HEK293T (cell line): ENCODE results near the gene CDC42SE1.

Experiments used
- CTBP1 ChIP-seq: fragments of 450-650 bp; IDR thresholded peaks from 2 replicates; pipeline ENCODE4 v1.6.1; 2016; ENCODE audit warnings: borderline replicate concordance
- ELF4 ChIP-seq: fragments of 450-650 bp; IDR thresholded peaks from 2 replicates; pipeline ENCODE4 v1.6.1; 2017; ENCODE audit warnings: antibody characterized with exemption
- FOXK2 ChIP-seq: fragments of 450-650 bp; IDR thresholded peaks from 2 replicates; pipeline ENCODE4 v1.6.1; 2016; ENCODE audit warnings: mild to moderate bottlenecking
- L3MBTL2 ChIP-seq: fragments of 450-650 bp; conservative IDR thresholded peaks from 2 replicates; pipeline ENCODE4 v1.6.1; 2016; ENCODE audit warnings: mild to moderate bottlenecking
- NFRKB ChIP-seq: fragments of 450-650 bp; IDR thresholded peaks from 2 replicates; pipeline ENCODE4 v1.6.1; 2016; ENCODE audit warnings: mild to moderate bottlenecking, moderate library complexity
- SP1 ChIP-seq: fragments of 450-650 bp; IDR thresholded peaks from 2 replicates; pipeline ENCODE4 v1.6.1; 2017
- SUZ12 ChIP-seq: fragments of 450-650 bp; IDR thresholded peaks from 2 replicates; pipeline ENCODE4 v1.6.1; 2016; ENCODE audit warnings: mild to moderate bottlenecking
- TARDBP ChIP-seq: fragments of 450-650 bp; IDR thresholded peaks from 2 replicates; pipeline ENCODE4 v1.6.1; 2016

DNA sequence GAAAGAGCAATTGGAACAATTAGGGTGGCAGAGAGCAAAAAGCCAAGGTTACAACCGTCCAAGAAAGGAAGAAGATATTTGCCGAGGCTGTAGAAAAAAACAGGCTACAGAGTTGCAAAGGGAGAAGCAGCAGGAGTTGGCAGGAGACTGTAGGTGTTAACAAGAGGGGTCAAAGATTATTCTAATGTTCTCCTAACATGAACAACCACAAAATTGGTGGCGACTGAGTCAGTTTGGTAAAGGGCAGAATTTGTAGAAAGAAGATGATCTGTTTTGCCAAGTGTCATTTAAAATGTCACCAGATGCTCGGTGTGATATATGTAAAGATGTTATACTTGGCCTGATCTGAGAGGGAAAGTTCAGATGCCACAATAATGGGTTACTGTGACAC, 51.6 kb downstream of the CDC42SE1 start:
- TF ChIP-seq SUZ12 (no peak), TARDBP (no peak), SP1 (no peak), FOXK2 (no peak), NFRKB (no peak), CTBP1 (no peak), ELF4 (no peak), L3MBTL2 (no peak)
